Left cardiac atrium (tissue), 4 donors: ENCODE measurements around the gene MMD2. TPM values are rescaled to one million over a fixed set of nuclear protein-coding genes. Genes with fewer than 3 reads are reported as not detected.
A peak's percentile ranks its signal among the peaks of the same experiment; 100 is the strongest.
"Not testable (repeated sequence)": the region's sequence is repeated elsewhere in the genome, so short reads cannot be mapped to it uniquely, and the experiment has no call there.

ENCODE experiments used
- ATAC-seq, 2 donors: fragments of 200-7000 bp; cut with Tn5 transposase; one replicate each; pipeline ENCODE4 v1.9.1; 2020; ENCODE audit warnings: mild to moderate bottlenecking in 2 of 2, moderate library complexity in 2 of 2
- DNase-seq: peaks from one replicate; pipeline ENCODE4 v3.0.0-alpha.2; 2020
- intact Hi-C, 2 donors: fragments of 100-400 bp; cut with DNase I; formaldehyde crosslinking; loops; one replicate each; pipeline versions ENCODE4 v1.14.1 to v1.15.1; 2022 to 2023
- long read RNA-seq: library from polyadenylated mRNA; unstranded; transcript quantifications from one replicate; pipeline ENCODE4 v2.0.0, GENCODE V29; 2021
- total RNA-seq, 2 donors: library from RNA; stranded (reverse); fragmentation: NEBNext Ultra II Directional; extraction: Animal tissue kit (Norgen Biotek cat#: 25700); gene quantifications; one replicate each; pipeline ENCODE4 v1.2.1, GENCODE V29; 2021
- donor health status: DM: no; HTN: yes; CAD: no.
- donor health status: DM: no; HTN: yes; CAD: no; lungs with severe emphysema.
- donor health status: DM: yes; HTN: yes; CAD: no.
- donor health status: Dilated cardiomyopathy.

MMD2 gene
- not detected for total RNA-seq
- long read RNA-seq = 0 reads

GRCh38 chr7:4958477-4959301 is at the start of gene MMD2:
Gene MMD2 (minus strand): TSS chr7:4959187. CDS start chr7:4959017, 170 bp downstream.
- ATAC-seq (no peak), DNase-seq (no peak)
- intact Hi-C loops = no loop called here

GRCh38 chr7:5005066-5005465 is 46.1 kb upstream of the MMD2 start:
- ATAC-seq (no peak), DNase-seq (no peak)
- intact Hi-C loops = no loop called here

GRCh38 chr7:5001911-5002310 is 42.9 kb upstream of the MMD2 start:
- DNase-seq = no peak
- ATAC-seq = no peak
- intact Hi-C loops = no loop called here

GRCh38 chr7:5001003-5001402 is 42.0 kb upstream of the MMD2 start:
- intact Hi-C loops = no loop called here
- ATAC-seq (no peak), DNase-seq (no peak)

- intact Hi-C loops = no loop called here
- no peak for ATAC-seq
Observed at GRCh38 chr7:4999369-4999950, 40.5 kb upstream of the MMD2 start.

GRCh38 chr7:4998910-4999309 is 39.9 kb upstream of the MMD2 start:
- DNase-seq = no peak
- ATAC-seq = no peak
- intact Hi-C loops = no loop called here

More at GRCh38 chr7:4999369-4999950, 40.5 kb upstream of the MMD2 start:
- no peak for DNase-seq

GRCh38 chr7:4998244-4998643 is 39.3 kb upstream of the MMD2 start:
- intact Hi-C loops = no loop called here
- no peak for DNase-seq
- ATAC-seq = no peak

GRCh38 chr7:4996696-4997222 is 37.8 kb upstream of the MMD2 start:
- ATAC-seq = no peak
- intact Hi-C loops = no loop called here
- DNase-seq = no peak

- ATAC-seq (no peak), DNase-seq (no peak)
- intact Hi-C loops = no loop called here
Observed at GRCh38 chr7:4995429-4995969, 36.5 kb upstream of the MMD2 start.

- ATAC-seq (no peak), DNase-seq (no peak)
- intact Hi-C loops = no loop called here
Observed at GRCh38 chr7:4993471-4993870, 34.5 kb upstream of the MMD2 start.

- DNase-seq, ATAC-seq, intact Hi-C loops: not testable (repeated sequence)
Observed at GRCh38 chr7:4982741-4983140, 23.8 kb upstream of the MMD2 start.

- DNase-seq, ATAC-seq, intact Hi-C loops: not testable (repeated sequence)
Observed at GRCh38 chr7:4981295-4981890, 22.4 kb upstream of the MMD2 start.

- DNase-seq, intact Hi-C loops, ATAC-seq: not testable (repeated sequence)
Observed at GRCh38 chr7:4975626-4976025, 16.6 kb upstream of the MMD2 start.

GRCh38 chr7:4973728-4974198 is 14.8 kb upstream of the MMD2 start:
- intact Hi-C loops = loop anchor here (5.0 kb wide), 1 partner anchor 114 kb away; no protein-coding TSS in a partner anchor
- ATAC-seq (peak; percentile 98), DNase-seq (peak; percentile 93)

GRCh38 chr7:4972446-4972845 is 13.5 kb upstream of the MMD2 start:
- not testable (repeated sequence) for ATAC-seq, DNase-seq
- intact Hi-C loops = loop anchor here (5.0 kb wide), 1 partner anchor 115 kb away; no protein-coding TSS in a partner anchor

- no peak for ATAC-seq
- intact Hi-C loops = no loop called here
- DNase-seq = no peak
Observed at GRCh38 chr7:4965295-4966022, 6.5 kb upstream of the MMD2 start.

GRCh38 chr7:4964506-4964905 is 5.5 kb upstream of the MMD2 start:
- ATAC-seq = no peak
- no peak for DNase-seq
- intact Hi-C loops = no loop called here

- intact Hi-C loops = no loop called here
- ATAC-seq (no peak), DNase-seq (no peak)
Observed at GRCh38 chr7:4962872-4963775, 4.1 kb upstream of the MMD2 start.
